ENCODE results near the gene CCSAP. TPM values are rescaled to one million over a fixed set of nuclear protein-coding genes. Genes with fewer than 3 reads are reported as not detected.
A peak's percentile ranks its signal among the peaks of the same experiment; 100 is the strongest.

CCSAP gene
- total RNA-seq, 4 donors from 2014 or later: 0.44 to 1.1 (median 0.81) TPM

GRCh38 chr1:229285440-229285839 lies 57.4 kb downstream of the CCSAP start:
- Histone ChIP-seq H3K9me3 (no peaks in the 10 kb centered on the region), H3K4me3 (no peak overlapping the region), H3K4me1 (peaks cover 16 to 25% of the 10 kb centered on the region in 2 donors), H3K27me3 (no peaks in the 10 kb centered on the region), H3K36me3 (no peaks in the 10 kb centered on the region), H3K27ac (no peak overlapping the region)
- TF ChIP-seq, protein P1, sequence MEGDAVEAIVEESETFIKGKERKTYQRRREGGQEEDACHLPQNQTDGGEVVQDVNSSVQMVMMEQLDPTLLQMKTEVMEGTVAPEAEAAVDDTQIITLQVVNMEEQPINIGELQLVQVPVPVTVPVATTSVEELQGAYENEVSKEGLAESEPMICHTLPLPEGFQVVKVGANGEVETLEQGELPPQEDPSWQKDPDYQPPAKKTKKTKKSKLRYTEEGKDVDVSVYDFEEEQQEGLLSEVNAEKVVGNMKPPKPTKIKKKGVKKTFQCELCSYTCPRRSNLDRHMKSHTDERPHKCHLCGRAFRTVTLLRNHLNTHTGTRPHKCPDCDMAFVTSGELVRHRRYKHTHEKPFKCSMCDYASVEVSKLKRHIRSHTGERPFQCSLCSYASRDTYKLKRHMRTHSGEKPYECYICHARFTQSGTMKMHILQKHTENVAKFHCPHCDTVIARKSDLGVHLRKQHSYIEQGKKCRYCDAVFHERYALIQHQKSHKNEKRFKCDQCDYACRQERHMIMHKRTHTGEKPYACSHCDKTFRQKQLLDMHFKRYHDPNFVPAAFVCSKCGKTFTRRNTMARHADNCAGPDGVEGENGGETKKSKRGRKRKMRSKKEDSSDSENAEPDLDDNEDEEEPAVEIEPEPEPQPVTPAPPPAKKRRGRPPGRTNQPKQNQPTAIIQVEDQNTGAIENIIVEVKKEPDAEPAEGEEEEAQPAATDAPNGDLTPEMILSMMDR (IDR thresholded peaks at IDR 0.05 in 4 of 5, conservative IDR thresholded peaks at IDR 0.05 in 1 of 5): no peak
- no peak for TF ChIP-seq POLR2A (IDR thresholded peaks at IDR 0.05)
- in situ Hi-C loops (cut with MboI; ENCODE audit: low sequenced_read_pairs in 4 of 4): no loop called here
- DNase-seq (no peak), ATAC-seq (no peak)
- intact Hi-C loops (cut with DNase I; ENCODE audit: low total_unique reads): no loop called here

GRCh38 chr1:229284887-229285286 lies 58.0 kb downstream of the CCSAP start:
- in situ Hi-C loops (cut with MboI; ENCODE audit: low sequenced_read_pairs in 4 of 4) (no loop called here), intact Hi-C loops (cut with DNase I; ENCODE audit: low total_unique reads) (no loop called here)
- no peak for TF ChIP-seq POLR2A (IDR thresholded peaks at IDR 0.05)
- TF ChIP-seq, protein P1 (IDR thresholded peaks at IDR 0.05 in 4 of 5, conservative IDR thresholded peaks at IDR 0.05 in 1 of 5): no peak
- H3K27me3 ChIP-seq: no peaks in the 10 kb centered on the region
- H3K27ac ChIP-seq: no peak overlapping the region
- ATAC-seq: no peak
- H3K4me1 ChIP-seq: peaks cover 16 to 30% of the 10 kb centered on the region in 2 donors
- no peaks in the 10 kb centered on the region for H3K36me3 ChIP-seq
- no peak overlapping the region for H3K4me3 ChIP-seq
- H3K9me3 ChIP-seq: no peaks in the 10 kb centered on the region
- no peak for DNase-seq

DNA sequence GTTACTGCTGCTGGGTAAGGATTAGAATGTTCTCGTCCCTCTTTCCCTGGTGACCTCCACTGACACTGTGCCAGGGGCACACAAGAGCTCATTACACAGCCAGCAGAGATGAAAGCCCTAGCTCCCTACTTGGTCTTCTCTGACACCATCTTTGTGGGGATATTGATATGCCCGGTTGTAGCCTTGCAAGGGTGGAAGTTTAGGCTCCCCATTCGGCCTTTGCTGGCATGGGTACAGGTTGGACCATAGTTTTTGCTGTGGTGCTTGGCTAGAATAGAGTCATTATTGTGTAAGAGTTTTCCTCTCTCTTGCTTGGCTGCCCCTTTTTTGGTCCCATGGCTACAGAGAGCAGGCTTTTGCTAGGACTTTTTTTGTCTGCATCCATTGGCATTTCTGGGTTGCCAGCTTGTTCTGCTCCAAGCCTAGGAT lies 59.6 kb downstream of the CCSAP start:
- H3K4me1 ChIP-seq: peaks cover 16 to 30% of the 10 kb centered on the region in 2 donors
- peak in 1 of 2 donors; percentile 44 for DNase-seq
- H3K27me3 ChIP-seq: no peaks in the 10 kb centered on the region
- no peaks in the 10 kb centered on the region for H3K36me3 ChIP-seq
- H3K4me3 ChIP-seq: no peak overlapping the region
- in situ Hi-C loops (cut with MboI; ENCODE audit: low sequenced_read_pairs in 4 of 4): no loop called here
- peak; percentile 74 to 82 for ATAC-seq
- H3K27ac ChIP-seq: peak overlapping the region in 1 of 4 donors; percentile 14
- intact Hi-C loops (cut with DNase I; ENCODE audit: low total_unique reads): no loop called here
- no peak for TF ChIP-seq POLR2A (IDR thresholded peaks at IDR 0.05)
- TF ChIP-seq, protein P1 (IDR thresholded peaks at IDR 0.05 in 4 of 5, conservative IDR thresholded peaks at IDR 0.05 in 1 of 5): no peak
- no peaks in the 10 kb centered on the region for H3K9me3 ChIP-seq

DNA sequence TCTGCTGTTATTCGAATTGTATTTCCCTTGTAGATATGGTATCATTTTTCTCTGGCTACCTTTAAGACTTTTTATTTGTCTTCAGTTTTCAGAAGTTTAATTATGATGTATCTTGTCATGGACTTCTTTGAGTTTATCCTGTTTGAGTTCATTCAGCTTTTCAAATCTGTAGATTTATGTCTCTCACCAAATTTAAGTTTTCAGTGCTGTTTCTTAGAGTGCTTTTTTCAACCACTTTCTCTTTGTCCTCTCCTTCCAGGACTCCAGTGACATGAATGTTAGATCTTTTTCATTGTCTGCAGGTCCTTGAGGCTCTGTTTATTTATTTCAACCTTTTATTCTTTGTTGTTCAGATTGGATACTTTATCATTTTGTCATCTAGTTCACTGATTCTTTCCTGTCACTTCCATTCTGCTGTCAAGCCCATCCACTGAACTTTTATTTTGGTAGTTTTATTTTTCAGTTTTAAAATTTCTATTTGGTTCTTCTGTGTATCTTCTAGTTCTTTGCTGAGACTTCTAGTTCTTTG lies 60.5 kb downstream of the CCSAP start:
- no peak for ATAC-seq
- no peak overlapping the region for H3K4me3 ChIP-seq
- TF ChIP-seq POLR2A (IDR thresholded peaks at IDR 0.05): no peak
- TF ChIP-seq, protein P1 (IDR thresholded peaks at IDR 0.05 in 4 of 5, conservative IDR thresholded peaks at IDR 0.05 in 1 of 5): no peak
- H3K9me3 ChIP-seq: no peaks in the 10 kb centered on the region
- no peaks in the 10 kb centered on the region for H3K27me3 ChIP-seq
- in situ Hi-C loops (cut with MboI; ENCODE audit: low sequenced_read_pairs in 4 of 4): no loop called here
- DNase-seq: no peak
- intact Hi-C loops (cut with DNase I; ENCODE audit: low total_unique reads): no loop called here
- no peaks in the 10 kb centered on the region for H3K36me3 ChIP-seq
- H3K4me1 ChIP-seq: peaks cover 16 to 28% of the 10 kb centered on the region in 2 donors
- no peak overlapping the region for H3K27ac ChIP-seq

All from gastrocnemius medialis (tissue), 4 donors.